HG02678 (cell line): ENCODE results near the gene AP1AR.
A peak's percentile ranks its signal among the peaks of the same experiment; 100 is the strongest.
"Not testable (repeated sequence)": the region's sequence is repeated elsewhere in the genome, so short reads cannot be mapped to it uniquely, and the experiment has no call there.

Experiments used
- ATAC-seq: cut with Tn5 transposase; IDR thresholded peaks from one replicate; pipeline ENCODE4 v1.9.1; 2021; ENCODE audit warnings: mild to moderate bottlenecking, moderate library complexity; ENCODE audit not compliant: unreplicated experiment

AP1AR gene, protein sequence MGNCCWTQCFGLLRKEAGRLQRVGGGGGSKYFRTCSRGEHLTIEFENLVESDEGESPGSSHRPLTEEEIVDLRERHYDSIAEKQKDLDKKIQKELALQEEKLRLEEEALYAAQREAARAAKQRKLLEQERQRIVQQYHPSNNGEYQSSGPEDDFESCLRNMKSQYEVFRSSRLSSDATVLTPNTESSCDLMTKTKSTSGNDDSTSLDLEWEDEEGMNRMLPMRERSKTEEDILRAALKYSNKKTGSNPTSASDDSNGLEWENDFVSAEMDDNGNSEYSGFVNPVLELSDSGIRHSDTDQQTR

GRCh38 chr4:112231779-112232713 lies at the start of gene AP1AR:
Gene AP1AR, plus strand, starts transcription at chr4:112231787. Its CDS starts 305 bp downstream, at chr4:112232092.
- peak; percentile 66 for ATAC-seq

- ATAC-seq: no peak
Observed at GRCh38 chr4:112182604-112183003, 49.0 kb upstream of the AP1AR start.

DNA sequence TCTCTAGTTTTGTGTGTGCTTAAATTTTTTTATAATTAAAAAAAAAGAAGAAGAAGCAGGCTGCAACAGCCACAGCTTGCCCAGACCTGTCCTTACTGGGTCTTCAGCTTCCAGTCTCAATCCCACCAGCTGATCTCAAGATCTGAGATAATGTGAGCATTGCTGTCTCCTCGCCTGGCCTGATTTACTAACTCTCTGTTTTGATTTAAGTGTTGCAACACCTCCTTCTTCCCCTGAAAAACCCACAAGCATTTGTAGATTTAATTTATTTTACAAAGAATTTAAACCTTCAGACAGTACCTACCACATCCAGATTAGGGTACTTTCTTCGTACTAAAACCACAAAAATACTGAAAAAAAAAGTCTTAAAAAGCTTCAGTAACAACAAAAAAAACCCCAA lies 48.3 kb upstream of the AP1AR start:
- ATAC-seq: no peak

GRCh38 chr4:112184438-112184837 lies 47.1 kb upstream of the AP1AR start:
- ATAC-seq: no peak

DNA sequence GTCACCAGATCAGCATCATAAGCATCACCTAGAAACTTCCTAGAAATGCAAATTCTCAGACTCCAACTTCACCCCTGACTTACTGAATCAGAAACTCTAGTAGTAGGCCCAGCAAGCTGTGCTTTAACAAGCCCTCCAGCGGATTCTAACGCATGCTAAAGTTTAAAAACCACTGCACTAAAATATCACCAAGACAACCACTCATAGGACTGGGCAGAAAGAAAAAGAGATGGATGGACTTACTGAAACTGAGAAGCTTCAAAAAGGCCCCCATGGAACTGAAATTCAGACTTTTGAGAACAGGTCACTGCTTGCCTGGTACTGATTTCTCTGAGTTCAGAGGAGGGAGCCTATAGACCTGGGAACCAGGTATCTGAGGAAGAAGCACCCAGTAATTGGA lies 46.3 kb upstream of the AP1AR start:
- peak; percentile 58 for ATAC-seq

DNA sequence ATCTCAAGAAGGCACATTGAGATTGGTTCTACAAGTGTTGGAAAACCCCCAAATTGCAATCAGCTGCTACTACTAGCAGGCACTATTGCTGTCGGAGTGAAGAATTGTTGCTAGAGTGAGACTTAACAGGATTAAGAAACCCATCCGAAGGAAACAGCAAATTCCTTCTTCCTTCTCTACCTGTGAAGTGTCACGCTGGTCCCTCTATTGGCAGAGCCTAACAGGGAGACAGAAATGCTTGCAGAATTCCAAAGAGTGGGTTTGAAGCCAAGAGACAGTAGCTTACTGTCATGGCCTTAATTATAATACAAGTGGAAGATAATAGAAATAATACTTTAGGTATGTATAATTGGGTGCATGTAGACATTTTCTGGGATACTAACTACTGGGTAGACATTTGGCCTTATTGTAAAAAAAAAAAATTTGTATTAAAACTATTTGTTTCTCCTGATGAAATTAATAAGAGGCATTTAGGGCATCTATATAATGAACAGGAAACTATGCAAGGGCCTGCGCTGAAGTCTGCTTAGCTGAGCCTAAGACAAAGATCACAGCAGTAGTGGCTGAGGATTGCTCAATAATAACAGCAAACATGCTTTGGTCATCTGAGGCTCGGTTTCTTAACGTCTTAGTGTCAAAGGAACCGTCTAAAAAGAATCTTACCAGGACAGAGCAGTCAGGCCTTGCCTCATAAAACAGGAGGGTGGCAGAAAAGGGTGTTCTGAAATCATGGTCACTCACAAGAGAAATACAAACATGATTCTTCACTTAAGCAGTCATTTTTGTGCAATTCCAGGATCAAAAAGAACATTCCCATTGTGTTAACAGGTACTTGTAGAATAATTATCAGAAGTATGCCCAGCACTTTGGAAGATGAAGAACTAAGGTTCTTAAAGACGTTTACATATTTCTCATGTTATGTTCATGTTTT lies 45.6 kb upstream of the AP1AR start:
- ATAC-seq: no peak

DNA sequence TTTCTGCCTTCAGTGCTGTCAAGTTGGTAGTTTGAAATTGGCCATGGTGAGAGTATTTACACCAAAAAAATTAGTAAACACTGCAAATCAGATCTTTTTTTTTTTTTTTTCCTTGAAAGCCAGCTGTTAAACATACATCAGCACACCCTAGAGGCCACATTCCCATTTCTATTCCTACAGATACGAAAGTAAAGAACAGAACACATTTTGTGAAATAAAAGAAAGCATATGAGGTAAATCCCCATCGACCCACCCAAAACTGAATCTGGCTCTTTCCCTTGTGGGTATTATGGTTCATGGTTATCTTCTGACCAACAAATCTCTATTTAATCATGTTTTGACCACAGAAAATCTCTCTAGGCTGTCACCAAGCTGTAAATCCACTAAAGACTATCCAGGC lies 41.8 kb upstream of the AP1AR start:
- no peak for ATAC-seq

GRCh38 chr4:112190684-112191083 lies 40.9 kb upstream of the AP1AR start:
- no peak for ATAC-seq

DNA sequence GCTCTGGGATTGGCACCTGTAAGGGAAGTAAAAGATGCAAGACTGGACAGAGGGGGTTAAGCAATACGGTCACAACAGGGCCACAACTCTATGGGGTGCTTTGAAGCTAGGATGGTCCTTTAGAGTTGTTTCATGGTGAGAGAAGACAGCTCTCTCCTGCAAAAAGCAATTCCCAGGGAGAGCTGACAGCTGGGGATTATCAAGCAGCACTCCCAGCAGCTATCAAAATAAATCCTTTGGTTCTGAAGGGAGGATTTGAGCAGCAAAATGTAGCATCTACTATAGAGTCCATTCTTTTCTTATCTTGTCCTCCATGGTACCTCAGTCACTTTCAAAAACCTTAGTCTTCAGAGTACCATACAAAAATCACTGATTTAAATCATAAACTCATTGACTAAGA lies 35.1 kb upstream of the AP1AR start:
- no peak for ATAC-seq

- peak; percentile 2 for ATAC-seq
Observed at GRCh38 chr4:112199041-112199440, 32.5 kb upstream of the AP1AR start.

- ATAC-seq: no peak
Observed at GRCh38 chr4:112201915-112202505, 29.6 kb upstream of the AP1AR start.

DNA sequence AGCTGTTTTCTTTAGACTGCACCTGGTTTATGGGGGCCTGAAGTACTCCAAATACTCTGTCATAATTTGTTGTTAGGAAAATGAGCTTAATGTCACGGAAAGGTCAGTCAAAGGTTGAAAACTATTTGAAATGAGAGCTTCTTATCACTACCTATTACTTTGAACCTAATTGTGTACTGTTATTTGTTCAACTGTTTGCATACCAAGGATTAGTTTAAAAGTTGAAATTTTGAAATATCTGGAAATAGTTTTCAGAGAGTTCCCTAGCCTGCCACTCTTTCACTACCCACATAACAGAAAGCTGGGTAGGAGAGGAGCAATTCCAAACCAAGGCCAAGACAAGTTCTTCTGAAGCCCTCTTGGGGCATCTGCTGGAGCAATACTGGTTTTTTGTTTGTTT lies 28.0 kb upstream of the AP1AR start:
- no peak for ATAC-seq

DNA sequence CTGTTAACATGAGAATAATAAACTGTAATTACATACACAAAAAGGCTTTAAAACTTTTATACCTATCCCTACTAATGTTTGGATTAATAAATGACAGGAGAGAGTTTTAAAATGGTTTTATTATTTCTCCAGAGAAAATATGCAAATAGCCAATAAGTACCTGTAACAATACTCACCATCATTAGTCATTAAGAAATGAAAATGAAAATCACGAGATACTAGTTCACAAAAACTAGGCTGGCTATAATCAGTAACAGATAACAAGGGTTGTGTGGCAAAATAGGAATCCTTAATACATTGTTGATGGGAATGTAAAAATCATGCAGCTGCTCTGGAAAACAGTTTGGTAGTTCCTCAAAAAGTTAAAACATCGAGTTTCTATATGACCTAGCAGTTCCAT lies 25.2 kb upstream of the AP1AR start:
- no peak for ATAC-seq

DNA sequence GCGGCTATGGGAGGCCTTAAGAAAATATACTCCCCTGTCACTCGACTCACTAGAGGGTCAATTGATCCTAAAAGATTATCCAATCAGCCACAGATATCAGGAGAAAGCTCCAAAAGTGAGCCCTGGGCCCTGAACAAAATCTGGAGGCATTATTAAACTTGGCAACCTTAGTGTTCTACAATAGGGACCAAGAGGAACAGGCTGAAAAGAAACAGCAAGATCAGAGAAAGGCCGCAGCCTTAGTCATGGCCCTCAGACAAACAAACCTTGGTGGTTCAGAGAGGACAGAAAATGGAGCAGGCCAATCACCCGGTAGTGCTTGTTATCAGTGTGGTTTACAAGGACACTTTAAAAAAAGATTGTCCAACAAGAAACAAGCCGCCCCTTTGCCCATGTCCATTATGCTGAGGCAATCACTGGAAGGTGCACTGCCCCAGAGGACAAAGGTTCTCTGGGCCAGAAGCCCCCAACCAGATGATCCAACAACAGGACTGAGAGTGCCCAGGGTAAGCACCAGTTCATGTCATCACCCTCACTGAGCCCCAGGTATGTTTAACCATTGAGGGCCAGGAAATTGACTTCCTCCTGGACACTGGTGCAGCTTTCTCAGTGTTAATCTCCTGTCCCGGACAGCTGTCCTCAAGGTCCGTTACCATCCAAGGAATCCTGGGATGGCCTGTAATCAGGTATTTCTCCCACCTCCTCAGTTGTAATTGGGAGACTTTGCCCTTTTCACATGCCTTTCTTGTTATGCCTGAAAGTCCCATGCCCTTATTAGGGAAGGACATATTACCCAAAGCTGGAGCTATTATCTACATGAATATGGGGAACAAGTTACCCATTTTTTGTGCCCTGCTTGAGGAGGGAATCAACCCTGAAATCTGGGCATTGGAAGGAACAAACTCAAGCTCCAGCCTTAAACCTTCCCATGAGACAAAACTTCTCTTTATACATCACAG lies 23.2 kb upstream of the AP1AR start:
- ATAC-seq: not testable (repeated sequence)

DNA sequence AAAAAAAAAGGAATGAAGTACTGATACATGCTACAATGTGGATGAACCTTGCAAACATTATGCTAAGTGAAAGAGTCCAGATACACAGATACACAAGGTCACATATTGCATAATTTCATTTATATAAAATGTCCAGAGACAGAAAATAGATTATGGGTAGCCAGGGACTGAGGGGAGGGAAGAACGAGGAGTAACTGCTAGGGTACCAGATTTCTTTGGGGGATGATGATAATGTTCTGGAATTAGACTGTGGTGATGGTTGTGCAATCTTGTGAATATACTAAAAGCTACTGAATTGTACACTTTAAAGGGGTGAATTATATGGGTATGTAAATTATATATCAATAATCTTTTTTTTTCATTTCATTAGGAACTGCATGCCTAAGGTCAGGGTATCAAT lies 20.8 kb upstream of the AP1AR start:
- ATAC-seq: no peak

DNA sequence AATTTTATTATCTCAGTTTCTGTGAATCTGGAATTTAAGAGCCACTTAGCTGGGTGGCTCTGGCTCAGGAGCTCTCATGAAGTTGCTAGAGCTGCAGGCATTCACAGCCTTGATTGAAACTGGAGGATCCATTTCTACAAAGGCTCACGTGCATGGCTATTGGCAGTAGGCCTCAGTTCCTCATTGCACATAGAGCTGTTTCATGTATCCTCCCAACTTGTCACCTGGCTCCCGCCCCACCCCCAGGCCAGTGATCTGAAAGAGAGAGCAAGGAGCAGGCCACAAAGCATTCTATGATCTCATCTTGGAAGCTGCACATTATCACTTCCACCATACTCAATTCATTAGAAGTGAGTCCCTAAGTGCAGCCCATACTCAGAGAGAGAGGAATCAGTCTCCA lies 18.5 kb upstream of the AP1AR start:
- no peak for ATAC-seq

- no peak for ATAC-seq
Observed at GRCh38 chr4:112213856-112214255, 17.7 kb upstream of the AP1AR start.

GRCh38 chr4:112214390-112215264 lies 17.0 kb upstream of the AP1AR start:
- ATAC-seq: no peak
